Eye (tissue), 1 donor: ENCODE measurements around the gene SLC35E1.

Experiments
- DNase-seq: peaks from one replicate; pipeline ENCODE4 v3.0.0-alpha.2; 2015

Gene SLC35E1

DNA sequence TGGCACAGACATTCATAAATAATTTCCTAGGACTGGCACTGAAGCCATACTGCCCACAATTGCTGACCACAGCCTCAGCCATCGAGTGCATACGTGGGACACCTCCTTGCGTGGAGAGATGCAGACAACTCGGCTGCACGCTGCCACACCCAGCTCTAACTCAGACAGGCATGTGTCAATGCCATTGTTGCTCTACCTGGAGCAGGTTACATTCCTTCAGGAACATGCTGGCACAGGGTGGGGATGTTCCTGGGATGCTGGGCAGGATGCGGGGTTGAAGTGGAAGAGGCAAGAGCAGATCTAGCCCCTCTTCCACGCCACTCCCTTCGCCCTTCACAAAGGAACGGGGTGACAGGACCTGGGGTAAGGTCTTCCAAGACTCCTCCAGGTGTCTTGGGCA lies 24.2 kb upstream of the SLC35E1 start:
- DNase-seq = no peak

DNA sequence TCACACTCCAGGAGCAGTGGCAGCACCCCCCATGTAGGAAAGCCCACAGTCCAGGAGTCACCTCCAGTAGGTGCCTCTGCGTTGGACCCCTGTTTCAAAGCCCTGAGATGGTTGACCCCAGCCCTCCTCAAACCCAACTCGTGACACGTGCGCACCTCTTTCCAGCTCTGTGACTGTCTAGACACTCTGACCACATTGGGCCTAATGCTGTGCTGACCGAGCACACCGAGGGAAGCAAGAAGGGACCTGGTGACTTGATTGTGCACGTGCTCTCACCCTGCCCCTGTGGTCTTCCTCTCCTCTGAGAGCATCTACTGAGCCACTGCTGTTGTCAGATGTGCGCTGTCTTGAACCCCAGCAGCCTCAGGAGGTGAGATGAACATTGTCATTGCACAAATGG lies 22.9 kb upstream of the SLC35E1 start:
- no peak for DNase-seq

DNA sequence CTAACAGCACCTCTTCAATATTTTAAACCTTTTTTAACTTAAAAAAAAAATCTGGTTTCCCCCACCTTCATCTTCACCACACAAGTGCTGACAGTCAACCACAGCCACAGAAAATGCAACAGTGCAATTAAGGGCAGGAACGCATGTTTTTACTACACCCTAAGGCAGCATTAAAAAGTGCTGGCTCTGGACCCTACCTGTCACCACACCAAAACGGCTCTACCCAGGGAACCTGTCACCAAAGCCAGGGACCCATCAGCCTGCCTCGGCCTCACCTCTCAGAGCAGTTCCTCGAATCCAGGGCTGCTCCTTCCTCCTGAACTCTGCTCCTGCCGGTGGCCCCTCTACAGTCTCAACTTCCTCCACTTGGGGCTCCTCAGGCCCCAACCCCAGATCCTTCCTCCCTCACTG lies 22.5 kb upstream of the SLC35E1 start:
- no peak for DNase-seq

DNA sequence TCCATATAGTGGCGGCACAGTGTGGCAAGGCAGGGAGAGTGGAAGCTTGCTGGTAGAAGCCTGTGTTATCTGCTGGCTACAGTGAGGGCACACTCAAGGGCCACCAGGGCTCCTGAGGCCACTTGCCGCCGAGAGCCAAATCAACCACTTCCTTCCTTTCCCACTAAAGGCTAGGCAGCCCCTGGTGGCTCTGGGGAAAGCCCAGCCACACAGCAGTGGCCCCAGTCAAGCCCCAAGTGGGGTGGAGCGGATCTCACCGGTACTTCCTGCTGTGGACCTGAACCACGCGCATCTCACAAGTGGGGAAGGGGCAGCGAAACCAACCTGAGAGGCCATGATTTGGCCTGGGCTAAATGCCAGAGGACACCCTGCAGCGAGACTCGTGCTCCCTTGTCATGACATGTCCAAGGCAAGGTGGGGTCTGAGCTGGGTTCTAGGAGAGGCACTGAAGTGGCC lies 21.9 kb upstream of the SLC35E1 start:
- no peak for DNase-seq

DNA sequence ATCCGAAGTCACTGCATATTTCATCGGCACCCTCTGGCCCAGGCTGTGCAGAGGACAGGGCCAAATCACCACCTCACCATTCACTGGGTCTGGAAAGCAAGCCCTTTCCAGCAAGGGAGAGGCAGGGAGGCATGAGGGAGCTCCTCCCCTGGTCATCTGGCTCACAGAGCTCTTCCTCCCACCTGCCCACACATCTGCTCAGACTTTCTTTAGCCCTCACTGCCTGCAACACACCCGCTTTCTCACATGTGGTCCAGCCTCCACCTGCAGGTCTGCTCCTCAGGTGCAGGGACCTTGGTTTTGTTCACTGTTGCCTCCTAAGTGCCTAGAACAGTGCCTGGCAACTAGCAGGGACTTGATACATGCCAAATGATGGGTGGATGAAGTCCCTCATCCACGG lies 21.0 kb upstream of the SLC35E1 start:
- DNase-seq = no peak

DNA sequence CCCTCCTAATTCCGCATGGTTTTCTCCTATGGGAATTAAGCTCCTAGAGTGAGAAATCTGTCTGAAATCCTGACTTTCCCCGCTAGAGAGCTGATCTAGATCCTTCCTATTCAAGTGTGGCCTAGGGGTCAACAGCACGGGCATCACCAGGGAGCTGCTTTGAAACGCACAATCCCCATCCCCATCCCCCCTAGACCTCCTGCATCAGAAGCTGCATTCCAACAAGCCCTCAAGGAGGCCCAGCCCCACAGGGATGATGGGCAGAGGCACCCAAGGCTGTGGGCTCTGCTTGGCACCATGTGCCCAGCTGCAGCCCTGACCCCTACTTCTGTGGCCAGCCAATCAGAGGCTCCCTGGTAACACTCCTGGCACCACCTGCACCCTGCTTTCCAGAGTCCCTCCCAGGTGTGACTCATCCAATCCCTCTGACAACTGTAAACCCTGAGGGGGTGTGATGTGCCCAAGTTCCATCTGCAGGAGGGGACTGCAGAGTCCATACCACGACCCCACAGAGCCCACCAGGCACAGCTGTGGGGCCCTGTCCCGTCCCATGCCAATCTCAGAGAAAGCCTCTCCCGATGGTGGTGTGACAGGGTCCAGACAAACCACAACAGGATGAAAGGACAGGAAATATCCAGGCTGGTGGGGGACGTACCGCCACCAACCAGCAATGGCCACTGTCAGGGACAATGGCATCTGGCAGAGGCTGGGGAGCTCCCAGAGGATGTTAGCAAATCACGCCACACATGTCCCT lies 19.8 kb upstream of the SLC35E1 start:
- no peak for DNase-seq

DNA sequence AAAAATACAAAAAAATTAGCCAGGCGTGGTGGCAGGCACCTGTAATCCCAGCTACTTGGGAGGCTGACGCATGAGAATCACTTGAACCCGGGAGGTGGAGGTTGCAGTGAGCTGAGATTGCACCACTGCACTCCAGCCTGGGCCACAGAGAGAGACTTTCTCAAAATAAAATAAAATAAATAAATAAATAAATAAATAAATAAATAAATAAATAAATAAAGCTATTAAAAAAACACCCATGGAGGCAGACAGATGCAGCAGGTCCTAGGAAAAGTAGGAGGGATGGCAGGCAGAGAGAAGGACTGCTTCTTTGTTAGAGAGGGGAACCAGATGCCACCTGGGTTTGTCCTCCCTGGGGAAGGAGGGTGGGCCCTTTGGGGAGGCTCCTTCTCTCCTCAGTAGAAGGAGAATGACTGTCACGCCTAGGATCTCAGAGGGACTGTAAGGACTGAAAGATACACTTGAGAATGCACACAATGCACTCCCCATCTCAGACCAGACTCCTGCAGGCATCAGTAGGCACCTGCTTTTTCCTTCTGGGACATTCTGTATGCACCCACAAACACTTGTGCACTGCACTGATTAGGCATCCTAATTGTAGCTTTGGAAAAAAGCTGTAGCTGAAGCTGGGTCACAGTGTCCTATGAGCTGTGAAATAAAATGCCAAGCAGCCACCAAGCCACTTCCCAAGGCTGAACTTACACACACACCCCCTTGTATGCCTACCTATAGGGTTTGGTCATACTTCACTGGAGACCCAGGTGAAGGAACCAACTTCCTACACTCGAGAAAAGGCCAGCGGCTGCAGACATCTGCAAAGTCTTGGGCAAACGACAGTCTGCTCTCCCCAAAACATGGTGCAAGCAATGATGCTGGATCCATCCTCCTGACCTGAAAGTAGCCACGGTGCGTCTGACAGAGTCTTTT lies 18.9 kb upstream of the SLC35E1 start:
- DNase-seq = no peak

DNA sequence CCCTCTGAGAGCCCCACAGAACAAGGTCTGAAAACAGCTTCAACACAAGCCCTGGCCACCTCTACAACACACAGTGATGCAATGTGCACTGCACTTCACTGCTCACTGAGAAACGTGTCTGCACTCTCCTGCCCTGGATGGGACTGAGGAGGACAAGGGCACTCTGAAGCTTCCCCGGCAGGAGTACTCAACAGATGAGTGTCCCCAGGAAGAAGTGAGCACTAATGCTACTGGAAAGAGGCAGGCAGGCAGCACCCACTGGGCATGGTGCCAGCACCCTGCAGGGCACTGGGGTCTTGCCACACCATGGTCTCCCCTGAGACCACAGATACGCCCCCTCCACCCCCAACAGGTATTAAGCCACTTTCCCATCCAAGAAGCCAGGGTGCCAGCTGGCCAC lies 17.7 kb upstream of the SLC35E1 start:
- DNase-seq = no peak

DNA sequence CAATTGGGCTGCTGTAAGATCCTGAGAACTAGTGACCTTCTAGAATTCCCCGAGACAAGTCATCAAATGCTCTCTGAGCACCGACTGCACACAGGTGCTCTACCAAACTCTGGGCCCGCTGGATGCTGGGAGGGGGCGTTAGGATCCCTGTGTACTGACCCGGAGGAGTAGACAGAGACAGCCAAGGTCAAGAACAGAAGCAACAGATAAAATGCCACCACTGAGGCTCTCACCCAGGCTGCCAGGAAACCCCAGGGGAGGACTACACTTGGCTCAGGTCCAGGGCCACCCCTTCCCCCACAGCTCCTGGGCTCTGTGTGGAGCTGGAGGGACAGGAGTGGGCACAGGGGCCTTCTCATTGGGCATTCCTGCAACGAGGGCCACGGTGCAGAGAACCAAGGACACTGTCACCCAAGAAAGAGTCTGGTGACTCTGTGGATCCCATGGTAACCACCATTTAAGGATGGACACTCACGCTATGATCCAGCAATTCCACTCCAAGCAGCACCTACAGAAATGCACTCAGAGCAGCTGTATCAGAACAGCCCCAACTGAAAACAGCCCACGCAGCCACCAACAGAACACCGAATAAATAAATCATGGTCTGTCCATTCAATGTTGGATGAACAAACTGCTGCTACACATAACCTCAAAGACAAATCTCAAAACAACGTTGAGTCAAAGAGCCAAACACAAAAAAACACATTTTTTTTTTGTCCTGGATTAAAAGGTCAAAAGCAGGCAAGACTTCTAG lies 16.8 kb upstream of the SLC35E1 start:
- no peak for DNase-seq

DNA sequence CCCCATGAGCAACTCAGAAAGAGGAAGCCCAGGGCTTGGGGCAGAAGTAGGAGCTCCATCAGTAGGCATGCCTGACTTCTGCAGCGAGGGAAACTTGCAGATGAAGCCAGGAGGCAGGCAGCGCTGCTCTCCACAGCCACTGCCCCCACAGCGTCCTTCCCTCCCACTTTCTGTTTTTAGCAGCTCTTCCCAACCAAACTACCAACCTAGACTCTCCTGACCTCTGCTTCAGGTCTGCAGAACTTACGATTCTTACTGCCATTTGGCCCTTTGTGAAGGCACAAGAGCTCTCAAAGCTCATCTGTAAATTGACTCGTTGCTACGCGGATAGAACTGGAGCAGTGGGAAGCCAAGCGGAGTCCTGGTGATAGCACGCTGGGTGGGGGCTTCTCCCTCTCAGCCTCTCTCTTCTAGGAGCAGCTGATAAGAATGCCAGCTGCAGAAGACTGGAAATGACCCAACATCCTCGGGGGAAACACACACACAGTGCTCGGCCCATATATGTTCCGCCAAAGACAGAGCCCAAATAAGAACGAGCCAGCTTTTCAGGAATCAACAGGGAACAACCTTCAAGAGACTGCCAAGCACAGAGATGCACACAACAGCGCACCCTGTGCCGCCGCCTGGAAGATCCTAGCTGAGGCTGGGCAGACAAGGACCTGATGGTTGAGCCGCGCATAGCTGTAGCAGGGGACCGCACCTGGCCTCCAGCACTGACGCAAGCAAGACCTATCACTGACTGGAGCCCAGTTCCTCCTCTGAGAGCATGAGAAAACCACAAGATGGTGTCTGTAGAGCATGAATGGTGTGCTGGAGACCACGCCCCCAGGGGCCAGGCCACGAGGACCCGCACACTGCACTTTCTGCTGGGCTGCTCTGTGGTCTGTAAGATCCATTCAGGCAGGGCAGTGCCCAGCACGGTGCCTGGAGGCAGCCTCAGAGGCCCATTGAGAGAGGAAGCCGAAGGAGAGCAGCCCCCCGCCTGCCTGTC lies 15.9 kb upstream of the SLC35E1 start:
- peak; percentile 54 for DNase-seq

DNA sequence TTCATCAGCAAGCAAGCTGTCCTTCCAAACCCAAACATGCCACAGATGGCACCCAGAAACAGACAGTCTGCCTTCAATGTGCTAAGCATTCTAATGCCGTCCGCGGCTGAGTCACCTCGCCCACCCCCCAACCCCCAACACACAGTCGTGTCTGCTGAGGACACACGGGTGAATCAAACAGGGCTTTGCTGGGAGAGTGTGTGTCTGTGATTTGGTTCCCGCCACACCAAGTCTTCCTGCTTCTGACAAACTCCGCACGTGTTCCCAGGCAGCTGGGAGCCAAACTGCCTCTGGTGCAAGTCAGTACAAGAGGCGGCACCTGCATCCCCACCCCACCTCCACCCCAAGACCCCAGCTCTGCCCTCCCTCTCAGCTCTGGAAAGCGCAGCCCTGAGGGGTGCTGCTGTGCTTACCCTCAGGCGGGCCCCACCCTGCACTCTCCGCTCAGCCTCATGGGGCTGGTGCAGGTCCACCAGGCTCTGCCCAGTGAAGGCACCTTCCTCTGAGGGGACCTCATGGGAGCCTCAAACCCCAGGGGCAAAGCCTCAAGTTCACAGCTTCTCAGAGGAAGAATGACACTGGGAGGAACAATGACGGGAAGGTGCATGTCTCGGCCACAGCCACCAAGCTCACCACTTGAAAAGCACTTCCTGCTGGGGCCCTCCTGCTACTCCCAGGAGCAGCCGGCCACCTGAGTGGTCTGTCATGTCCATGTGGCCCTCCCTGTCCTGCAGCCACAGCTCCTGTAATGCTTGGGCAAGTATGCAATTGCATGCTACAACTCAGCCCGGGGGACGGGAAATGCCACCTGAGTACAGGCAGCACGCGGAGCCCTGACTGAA lies 15.0 kb upstream of the SLC35E1 start:
- no peak for DNase-seq

DNA sequence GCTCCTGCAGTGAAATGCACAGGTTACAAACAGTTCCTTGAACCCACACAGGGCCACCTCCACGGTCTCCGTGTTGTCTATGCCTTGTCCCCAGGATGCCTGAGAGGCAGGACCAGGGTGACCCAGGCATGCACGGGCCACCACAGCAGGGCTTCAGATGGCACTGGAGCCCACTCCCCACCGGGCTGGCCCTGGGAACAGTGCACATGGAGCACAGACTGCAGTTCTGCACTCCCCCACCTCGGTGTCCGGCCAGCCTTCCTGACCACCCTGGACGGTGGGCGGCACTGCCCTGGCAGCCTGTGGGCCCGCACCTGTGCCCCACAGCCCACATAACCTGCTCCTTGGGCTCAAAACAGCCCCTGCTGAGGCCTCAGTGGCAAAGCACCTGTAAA lies 14.3 kb upstream of the SLC35E1 start:
- no peak for DNase-seq

DNA sequence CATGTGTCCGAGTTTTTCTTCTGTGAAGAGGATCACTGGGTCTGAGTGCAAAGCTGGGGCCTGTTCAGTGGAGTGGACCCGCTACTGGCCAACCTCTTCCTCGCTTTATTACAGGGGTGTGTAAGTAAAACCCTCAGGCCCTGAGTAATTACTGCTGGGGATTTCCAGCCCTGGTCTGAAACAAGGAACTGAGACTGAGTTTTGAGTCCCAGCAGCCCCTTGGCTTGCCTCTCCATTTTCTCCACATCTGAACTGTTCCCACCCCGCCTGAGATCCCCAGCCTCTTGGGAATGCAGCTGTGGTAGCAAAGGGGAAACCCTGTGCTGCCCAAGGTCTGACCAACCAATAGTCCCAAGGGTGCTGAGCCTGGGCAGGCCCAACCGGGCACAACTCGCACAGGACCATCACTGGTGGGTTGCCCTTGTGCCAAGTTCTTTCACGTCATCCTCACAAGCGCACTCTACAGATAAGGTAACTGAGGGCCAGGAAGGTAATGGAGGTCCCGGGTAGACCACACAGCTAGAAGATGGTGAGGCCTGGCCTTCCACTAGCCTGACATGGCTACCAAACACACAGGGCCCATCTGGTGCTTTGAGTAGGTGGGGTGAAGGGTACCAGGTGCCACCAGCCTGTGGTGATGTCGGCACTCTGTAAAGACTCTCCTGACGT lies 13.7 kb upstream of the SLC35E1 start:
- DNase-seq = no peak

DNA sequence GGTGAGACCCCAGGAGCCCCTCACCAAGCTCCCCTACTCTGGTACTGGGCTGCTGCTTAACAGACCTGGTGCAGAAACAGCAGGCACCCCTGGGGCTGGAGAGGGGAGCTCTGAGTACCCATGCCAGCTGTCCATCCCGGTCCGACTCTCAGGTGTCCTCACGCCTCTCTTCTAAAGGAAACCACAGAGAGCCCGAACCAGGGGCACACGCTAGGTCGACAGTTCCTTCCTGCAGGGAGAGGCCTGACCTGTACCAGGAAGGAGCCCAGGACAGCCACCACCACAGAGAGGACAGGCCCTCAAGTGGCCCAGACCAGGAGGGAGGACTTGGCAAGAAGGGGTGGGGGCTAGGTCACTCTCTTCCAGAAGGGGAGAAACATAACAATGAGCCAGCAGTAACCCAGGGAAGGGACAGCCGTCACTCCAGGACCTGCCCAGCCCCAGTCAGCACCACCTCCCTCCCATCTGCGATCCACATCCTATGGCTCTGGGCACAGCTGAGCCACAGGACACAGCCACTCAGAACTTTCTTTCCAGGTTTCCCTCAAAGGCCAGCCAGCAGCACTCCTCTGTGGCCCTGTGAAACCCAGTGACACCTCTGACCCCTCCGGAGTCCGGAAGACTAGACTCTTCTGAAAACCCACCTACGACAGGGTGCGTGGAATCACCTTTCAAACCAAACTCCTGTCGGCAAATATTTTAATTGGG lies 13.0 kb upstream of the SLC35E1 start:
- DNase-seq = no peak

DNA sequence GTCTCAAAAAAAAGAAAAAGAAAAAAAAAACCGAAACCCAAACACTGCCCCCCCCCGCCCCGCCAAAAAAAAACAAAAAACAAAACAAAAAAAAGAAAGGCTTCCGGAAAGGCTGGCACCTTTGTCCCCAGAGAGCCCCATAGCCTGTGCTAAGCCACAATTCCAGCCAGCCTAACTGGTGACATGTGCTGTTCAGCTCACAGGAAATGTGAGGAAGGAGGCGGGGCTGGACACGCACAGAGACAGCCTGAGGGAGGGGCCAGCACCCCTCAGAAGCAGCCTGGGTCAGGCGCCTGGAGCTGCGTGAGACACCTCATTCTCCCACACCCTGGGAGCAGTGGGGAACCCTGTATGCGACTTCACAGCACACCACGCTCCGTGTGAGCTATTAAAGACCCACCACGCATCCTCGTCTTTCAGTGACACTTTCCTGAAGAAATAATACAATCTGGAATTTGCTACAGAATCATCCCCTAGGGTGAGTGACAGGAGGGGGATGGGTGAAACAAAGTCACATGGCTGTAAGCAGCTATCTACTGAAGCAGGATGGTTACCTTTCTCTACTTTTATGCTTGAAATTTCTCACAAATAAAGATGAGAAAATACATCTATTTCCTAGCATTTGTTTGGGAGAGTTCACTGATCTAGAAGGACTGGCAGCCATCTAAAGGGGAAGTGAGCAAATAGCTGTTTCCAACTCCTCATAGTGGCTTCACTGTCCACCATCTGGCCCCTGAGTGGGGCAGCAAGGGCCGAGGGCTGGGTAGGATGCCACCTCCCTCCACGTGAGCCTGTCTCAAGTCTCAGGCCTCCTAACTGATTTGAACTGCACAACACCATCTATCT lies 12.3 kb upstream of the SLC35E1 start:
- peak; percentile 86 for DNase-seq

DNA sequence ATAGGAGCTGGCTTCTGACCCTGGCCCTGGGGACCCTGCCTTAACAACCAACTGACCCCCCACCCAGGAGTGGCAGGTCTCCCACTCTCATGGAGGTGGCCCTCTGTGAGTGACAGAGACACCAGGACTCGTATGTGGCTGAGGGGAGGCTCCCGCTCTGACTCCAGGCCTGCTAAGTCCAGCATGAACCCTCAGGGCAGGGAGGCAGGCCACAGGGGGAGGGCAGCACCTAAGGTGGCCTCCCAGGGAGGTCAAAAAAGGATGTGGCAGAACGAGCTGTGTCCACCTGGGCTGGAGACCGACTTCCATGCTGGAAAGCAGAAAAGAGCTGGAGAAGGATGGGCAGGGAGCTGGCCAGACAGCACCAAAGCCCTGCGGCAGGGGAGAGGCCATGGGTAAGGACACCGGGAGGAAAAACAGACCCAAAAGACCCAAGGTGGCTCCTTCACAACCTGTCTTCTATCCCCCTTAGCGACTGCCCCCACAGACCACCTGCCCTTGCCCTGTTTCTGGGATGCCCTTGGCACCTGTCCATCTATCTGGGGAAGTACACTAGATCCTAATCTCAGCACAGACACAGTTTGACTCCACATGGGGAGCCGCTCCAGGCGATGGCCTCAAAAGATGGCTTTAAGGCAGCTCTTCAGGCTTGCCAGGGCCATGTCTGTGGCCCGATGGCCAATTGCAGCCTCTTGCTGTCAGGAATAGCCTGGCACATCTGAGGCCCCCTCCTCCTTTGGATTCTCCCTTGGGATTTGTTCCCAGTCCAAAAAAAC lies 10.5 kb upstream of the SLC35E1 start:
- no peak for DNase-seq

DNA sequence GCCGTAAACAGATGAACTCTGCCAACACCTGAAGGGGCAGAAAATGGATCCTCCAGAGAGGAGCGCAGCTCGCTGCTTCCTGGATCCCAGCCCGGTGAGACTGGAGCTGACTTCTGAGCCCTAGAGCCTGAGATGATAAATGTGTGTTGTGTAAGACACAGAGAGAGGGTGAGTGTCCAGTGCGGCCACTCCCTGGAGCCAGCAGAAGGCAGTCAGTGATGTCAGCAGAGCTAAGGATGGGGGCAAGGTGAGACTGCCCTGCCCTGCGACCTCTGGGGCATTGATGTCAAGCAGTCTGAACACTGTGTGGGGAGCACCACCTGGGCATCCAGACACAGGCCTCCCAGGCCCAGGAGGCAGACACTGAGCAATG lies 9.7 kb upstream of the SLC35E1 start:
- DNase-seq = no peak
